OCI-M1 (cell line): ENCODE data around the gene NEDD4.
"Not testable (repeated sequence)": the region's sequence is repeated elsewhere in the genome, so short reads cannot be mapped to it uniquely, and the experiment has no call there.

Experiments
- DNase-seq: peaks from one replicate; lab custom pipeline; 2025; lab: John Stamatoyannopoulos, UW

Gene NEDD4

GRCh38 chr15:55893852-55894251, 99.6 kb downstream of the NEDD4 start:
- DNase-seq: no peak

- no peak for DNase-seq
Measured at GRCh38 chr15:55891196-55891595, 102.2 kb downstream of the NEDD4 start.

- DNase-seq: no peak
Measured at GRCh38 chr15:55884223-55884622, 109.2 kb downstream of the NEDD4 start.

GRCh38 chr15:55879181-55879580, 114.2 kb downstream of the NEDD4 start:
- no peak for DNase-seq

- no peak for DNase-seq
Measured at GRCh38 chr15:55873024-55873720, 120.2 kb downstream of the NEDD4 start.

GRCh38 chr15:55872471-55872870, 120.9 kb downstream of the NEDD4 start:
- no peak for DNase-seq

- DNase-seq: no peak
Measured at GRCh38 chr15:55869660-55870059, 123.8 kb downstream of the NEDD4 start.

- no peak for DNase-seq
Measured at GRCh38 chr15:55868707-55869106, 124.7 kb downstream of the NEDD4 start.

- not testable (repeated sequence) for DNase-seq
Measured at GRCh38 chr15:55868291-55868690, 125.1 kb downstream of the NEDD4 start.

- DNase-seq: no peak
Measured at GRCh38 chr15:55863911-55864310, 129.5 kb downstream of the NEDD4 start.

GRCh38 chr15:55861115-55861514, 132.3 kb downstream of the NEDD4 start:
- DNase-seq: no peak

- DNase-seq: no peak
Measured at GRCh38 chr15:55860468-55860867, 132.9 kb downstream of the NEDD4 start.

- DNase-seq: no peak
Measured at GRCh38 chr15:55859681-55860080, 133.7 kb downstream of the NEDD4 start.

GRCh38 chr15:55858661-55859060, 134.8 kb downstream of the NEDD4 start:
- DNase-seq: no peak

- DNase-seq: no peak
Measured at GRCh38 chr15:55856506-55857164, 136.8 kb downstream of the NEDD4 start.

- no peak for DNase-seq
Measured at GRCh38 chr15:55853134-55853533, 140.3 kb downstream of the NEDD4 start.

GRCh38 chr15:55846116-55846707, 147.2 kb downstream of the NEDD4 start:
- DNase-seq: peak; percentile 88

- not testable (repeated sequence) for DNase-seq
Measured at GRCh38 chr15:55842897-55843296, 150.5 kb downstream of the NEDD4 start.

- no peak for DNase-seq
Measured at GRCh38 chr15:55835866-55836265, 157.5 kb downstream of the NEDD4 start.

- no peak for DNase-seq
Measured at GRCh38 chr15:55834331-55834730, 159.1 kb downstream of the NEDD4 start.

- DNase-seq: no peak
Measured at GRCh38 chr15:55829826-55830225, 163.6 kb downstream of the NEDD4 start.

GRCh38 chr15:55827955-55828354, 165.5 kb downstream of the NEDD4 start:
- DNase-seq: no peak

GRCh38 chr15:55827204-55827603, 166.2 kb downstream of the NEDD4 start:
- no peak for DNase-seq
